Activated CD4-positive, alpha-beta T cell treated with anti-CD3 and anti-CD28 coated beads for 48 hours (primary cell): ENCODE data around the gene PLCD3.
A peak's percentile ranks its signal among the peaks of the same experiment; 100 is the strongest.

Experiments used
- DNase-seq: peaks from one replicate; pipeline ENCODE4 v3.0.0-alpha.2; 2020

PLCD3 gene

DNA sequence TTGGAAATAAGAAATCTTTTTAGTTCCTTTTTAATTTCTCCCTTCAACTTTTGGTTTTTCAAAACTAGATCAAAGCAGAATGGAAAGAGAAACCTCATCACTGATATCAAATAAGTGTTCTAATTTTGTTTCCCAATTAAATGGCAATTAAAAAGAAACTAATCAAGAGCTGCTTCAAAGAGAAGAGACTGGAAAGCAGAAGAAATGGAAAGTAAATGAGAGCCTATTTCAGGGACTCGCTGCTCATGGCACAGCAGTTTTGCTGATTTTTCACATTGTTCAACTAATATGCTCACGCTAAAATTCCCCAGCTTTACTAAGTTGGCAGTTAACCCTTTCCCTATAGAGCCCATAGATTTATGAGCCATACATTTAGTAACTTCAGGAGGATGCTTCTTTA, 64.7 kb downstream of the PLCD3 start:
- no peak for DNase-seq

DNA sequence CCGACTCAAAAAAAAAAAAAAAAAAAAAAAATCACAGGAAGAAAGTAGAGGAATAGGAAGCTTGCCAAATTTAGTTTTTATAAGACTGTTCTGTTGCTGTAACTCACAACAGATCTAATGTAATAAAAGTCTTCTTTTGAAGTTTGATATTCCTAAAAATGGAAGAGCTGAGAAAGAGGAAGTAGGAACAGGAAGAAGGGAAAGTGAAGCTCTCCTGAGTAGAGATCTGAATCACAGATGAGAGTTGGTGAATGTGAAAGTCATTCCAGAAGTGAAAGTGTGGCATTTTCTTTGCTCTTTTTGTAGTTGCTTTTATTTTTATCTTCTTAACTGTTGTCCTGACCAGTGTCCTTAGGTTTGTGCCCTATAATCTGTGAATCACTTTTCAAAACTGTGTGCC, 69.1 kb downstream of the PLCD3 start:
- DNase-seq = no peak

DNA sequence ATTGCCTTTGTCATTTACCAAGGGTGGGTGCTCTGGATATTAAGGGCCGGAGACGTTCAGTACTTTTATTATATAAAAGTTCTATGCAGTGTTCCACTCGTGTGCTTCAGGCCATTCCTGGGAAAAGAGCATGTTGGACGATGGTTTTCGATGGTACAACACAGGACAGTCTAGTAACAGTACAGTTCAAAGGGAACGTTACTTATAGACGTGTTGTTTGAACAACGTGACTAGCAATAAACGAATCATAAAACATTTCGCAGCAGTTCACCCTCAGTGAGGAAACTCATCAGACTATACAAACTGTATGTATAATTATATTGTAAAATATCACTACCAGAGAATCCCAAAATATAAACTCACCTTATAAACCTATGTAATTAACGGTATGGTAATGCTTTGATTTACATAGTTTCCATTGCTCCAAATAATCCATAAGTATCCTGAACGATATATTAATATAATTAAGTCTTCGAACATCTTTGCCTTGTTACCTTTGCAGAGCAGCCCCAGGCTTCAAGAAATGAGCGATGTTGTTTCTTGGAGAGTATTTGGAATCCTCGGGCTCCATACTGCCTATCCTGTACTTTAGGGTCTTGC, 70.6 kb downstream of the PLCD3 start:
- DNase-seq = no peak

DNA sequence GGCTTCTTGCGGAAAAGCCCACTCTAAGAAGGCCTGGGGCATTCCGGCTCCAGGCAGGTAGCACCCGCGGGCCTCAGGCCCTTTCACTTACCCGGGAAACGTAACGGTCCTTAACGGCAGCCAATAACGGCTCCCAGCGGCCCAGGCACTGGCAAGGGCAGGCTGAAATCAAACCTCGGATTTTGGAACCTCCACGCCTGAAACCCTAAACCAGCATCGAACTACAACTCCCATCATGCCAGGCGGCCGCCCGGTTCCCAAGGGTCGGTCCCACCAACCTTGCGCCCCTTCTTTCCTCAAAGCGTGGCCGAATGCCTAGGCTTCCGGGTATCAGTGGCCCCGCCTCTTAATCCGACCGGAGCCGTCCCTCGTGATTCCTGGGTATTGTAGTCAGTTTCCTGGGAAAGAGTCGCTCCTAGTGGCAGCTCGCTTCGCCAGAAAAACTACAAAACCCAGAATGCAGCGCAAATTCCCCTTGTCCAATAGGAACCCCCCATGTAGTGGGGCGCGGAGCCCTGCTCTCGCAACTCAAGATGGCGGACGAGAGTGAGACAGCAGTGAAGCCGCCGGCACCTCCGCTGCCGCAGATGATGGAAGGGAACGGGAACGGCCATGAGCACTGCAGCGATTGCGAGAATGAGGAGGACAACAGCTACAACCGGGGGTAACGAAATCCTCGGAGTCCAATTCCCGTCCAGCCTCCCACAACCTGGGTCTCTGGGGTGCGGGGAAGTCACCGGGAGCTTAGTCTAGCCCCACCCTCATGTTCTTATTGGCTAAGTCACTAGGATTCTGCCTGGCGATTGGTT, 71.3 kb downstream of the PLCD3 start, which contains the start of gene NMT1:
NMT1 (plus strand) TSS at position 521 of the 809 bp plus-strand sequence; CDS start at position 534, 13 bp downstream.
- DNase-seq = peak; percentile 98

DNA sequence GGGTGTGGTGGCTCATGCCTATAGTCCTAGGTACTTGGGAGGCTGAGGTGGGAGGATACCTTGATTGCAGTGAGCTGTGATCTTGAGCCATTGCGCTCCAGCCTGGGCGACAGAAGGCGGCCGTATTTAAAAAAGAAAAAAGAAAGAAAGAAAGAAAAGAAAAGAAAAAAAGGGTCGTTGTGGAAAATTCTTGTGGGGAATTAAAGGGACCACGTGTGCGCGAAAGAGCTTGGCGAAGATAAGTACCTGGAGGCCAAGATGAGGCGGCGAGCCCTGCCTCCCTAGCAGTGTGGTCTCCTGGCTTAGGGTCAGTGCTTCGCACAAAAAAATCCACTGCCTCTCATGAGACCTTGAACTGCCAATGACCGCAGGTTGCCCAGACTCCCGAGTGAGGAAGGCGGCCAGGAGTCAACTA, 71.9 kb downstream of the PLCD3 start:
- no peak for DNase-seq
